ENCODE measurements around the gene RPS5.

DNA sequence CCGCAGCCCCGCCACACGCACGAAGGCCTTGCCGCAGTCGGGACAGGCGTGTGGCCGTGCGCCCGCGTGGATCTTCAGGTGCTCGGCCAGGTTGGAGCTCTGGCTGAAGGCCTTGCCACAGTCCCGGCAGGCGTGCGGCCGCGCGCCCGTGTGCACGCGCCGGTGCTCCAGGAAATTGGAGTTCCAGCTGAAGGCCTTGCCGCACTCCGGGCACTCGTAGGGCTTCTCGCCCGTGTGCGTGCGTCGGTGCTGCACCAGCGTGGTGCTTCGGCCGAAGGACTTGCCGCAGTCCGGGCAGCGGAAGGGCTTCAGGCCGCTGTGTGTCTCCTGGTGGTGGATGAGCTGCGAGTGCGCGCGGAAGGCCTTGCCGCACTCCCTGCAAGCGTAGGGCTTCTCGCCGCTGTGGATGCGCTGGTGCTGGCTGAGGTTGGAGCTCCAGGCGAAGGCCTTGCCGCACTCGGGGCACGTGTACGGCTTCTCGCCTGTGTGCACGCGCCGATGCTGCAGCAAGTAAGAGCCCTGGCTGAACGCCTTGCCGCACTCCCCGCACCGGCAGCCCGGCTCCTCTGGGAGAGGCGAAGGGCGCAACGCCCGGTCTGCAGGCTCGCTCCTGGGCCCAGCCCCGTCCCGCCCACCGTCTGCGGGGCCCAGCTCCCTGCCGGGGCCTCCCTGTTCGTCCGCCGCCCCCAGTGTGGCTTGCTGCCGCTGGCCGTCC lies 30.1 kb upstream of the RPS5 start:
- TF ChIP-seq, protein P1, sequence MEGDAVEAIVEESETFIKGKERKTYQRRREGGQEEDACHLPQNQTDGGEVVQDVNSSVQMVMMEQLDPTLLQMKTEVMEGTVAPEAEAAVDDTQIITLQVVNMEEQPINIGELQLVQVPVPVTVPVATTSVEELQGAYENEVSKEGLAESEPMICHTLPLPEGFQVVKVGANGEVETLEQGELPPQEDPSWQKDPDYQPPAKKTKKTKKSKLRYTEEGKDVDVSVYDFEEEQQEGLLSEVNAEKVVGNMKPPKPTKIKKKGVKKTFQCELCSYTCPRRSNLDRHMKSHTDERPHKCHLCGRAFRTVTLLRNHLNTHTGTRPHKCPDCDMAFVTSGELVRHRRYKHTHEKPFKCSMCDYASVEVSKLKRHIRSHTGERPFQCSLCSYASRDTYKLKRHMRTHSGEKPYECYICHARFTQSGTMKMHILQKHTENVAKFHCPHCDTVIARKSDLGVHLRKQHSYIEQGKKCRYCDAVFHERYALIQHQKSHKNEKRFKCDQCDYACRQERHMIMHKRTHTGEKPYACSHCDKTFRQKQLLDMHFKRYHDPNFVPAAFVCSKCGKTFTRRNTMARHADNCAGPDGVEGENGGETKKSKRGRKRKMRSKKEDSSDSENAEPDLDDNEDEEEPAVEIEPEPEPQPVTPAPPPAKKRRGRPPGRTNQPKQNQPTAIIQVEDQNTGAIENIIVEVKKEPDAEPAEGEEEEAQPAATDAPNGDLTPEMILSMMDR (IDR thresholded peaks at IDR 0.05): no peak
- TF ChIP-seq POLR2AphosphoS5 (IDR thresholded peaks at IDR 0.05): no peak

Data from suprapubic skin (tissue), 3 donors.